SKM-1 treated with dmso at 0.1 percent for 144 hours (cell line): ENCODE results near the gene PTGR3.

Experiments used
- DNase-seq: peaks from one replicate; lab custom pipeline; 2025; ENCODE audit not compliant: unreplicated experiment; lab: John Stamatoyannopoulos, UW

Gene PTGR3

DNA sequence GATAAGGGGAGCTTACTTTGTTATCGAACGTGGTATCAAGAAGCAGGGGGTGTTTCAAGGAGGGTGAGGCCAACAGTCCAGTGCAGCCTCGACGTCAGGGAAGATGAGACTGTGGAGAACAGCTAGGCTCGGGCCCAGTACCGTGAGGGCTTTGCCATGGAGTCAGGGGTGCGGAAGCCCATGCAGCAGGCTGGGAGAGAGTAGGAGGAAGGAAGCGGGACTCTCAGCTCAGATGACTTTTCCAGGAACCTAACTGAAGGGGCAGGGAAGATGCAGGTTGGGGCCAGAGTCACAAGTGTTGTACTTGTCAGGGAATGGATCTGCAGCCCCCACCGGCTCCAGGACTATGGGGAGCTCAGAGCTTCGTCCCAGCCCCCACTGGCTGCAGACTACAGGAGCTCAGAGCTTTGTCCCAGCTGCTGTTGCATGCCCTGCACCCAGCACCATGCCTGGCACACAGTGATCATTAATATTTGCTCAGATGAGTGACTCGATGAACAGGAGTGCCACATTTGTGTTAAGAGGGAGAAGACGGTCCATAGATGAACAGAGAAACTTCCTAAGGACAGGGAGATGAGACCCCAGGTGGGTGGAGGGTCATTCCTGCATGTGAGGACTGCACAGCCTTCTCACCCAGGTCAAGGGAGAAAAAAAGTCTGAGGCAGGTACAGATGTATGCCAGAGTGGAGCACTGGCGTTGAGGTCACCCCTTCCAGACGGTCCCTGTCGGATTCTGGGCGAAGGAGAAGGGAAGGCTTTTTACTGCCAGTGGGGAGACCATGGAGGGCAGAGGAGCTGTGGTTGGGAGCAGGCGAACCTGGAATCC lies 36.4 kb downstream of the PTGR3 start:
- no peak for DNase-seq

DNA sequence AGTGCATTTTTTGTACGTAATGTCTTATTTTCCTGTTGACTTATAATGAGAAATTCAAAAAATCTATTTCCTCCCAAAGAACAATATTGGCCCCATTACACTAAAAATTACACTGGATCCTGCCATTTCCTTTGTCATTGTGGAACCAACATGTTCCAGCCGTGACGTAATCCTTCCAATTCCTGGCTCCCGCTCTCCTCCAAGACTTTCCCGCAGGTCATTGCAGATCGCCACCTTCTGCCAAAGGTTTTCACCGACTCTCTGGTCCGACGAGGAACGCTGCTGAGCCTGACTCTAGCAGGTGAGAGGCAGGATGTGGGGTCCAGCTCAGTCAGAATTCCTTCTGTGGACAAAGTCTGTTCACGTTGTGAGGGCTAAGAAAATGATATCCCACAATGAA lies 38.0 kb downstream of the PTGR3 start:
- no peak for DNase-seq

DNA sequence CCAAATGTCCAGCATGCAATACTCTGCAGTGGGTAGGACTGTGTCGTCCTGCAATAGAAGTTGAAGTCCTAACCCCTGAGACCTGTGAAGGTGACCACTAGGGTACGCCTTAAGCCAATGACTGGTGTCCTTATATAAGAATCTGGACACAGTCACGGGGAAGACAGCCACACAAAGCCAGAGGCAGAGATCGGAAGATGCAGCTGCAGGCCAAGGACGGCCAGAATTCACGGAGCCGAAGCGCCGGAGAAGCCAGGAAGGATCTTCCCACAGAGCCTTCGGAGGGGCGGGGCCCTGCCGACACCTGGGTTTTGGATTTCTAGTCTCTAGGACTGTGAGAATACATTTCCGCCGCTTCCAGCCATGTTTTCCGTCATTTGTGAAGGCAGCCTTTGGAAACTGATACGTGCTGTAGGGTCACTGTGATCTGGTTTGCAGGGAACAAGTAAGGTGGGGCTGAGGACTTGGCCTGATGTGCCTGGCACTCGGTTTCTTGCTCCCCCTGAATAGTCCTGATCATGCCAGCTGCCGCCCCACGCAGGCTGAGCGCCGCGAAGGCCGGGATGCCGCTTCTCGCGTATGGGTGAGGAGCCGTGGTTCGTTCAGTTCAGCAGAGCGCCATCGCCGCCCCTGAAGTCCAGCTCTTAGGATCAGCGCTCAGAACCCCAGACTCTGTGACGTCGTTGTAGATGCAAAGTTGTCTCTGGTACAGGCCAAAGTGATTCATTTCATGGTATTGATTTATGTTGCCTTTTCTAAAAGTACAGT lies 38.7 kb downstream of the PTGR3 start:
- no peak for DNase-seq

DNA sequence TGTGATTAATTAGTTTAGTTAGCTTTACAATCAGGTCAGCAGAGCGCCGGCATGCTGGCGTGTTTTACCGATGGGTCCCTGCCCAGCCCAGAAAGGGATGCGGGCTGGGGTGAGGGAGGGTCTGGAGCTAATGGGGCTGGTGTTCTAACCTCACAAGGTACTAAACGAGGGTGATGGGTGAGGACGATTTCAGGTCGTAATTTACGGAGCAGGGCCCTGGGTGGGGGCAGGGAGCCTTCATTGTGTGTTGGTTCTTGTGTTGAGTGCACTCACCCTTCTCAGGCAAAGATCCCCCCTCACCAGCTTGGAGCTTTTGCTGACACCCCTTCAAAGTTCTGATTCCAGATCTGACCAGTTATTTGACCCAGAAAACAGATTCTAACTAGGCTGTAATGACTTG lies 39.5 kb downstream of the PTGR3 start:
- no peak for DNase-seq

DNA sequence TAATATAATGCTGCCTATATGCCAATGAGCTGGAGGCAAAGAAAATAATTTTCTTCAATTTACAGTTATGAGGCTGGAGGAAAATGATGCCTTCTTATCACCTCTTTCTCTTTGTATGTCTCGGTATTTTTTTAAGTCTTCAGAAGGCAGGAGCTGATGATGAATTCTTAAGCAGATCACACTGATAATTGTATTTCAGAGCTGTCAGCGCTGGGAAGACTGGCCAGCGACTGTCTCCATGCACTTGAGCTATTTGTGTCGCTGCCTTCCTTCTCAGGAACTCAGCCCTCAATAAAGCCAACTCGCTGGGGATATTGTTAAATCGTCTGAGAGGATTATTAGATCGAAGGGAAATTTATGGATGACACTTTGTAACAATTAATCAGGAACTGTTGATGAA lies 40.3 kb downstream of the PTGR3 start:
- no peak for DNase-seq

DNA sequence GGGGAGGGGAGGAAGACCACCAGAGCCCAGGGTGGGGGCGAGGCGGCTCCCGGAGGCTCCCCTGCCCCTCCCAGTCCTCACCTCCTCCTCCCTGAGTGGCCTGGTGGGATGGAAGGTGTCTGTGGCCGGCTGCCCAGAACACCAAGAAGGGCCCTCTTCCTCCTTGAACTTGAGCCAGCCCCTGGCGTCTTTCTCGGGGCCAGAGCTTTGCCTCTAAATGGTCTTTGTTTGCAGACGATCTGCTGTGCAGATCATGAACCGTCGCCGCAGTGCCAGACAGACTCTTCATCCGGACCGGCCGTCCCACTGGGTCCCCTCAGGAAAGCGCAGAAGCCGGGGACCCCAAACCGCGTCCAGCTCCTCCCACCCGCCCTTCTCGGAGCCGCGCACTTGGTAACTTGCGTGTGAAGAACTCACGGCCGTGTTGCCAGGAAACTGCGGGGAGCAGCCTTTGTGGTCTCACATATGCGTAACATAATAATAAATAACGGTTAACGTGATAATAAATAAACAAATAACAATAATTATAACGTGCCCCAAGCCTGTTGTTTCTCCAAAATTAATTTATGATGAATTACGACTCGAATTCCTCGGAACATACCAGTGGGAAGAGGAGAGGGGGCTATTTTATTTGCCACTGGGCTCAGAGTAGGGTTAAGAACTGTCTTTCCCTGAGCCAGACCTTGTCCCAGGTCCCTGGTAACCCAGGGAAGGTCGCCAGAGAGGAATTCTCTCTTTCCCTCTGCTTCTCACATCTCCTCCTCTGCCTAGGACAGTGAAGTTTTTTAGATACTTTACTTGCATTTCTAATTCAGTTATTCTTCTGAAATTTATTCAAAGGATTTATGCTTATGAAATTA lies 41.0 kb downstream of the PTGR3 start:
- no peak for DNase-seq

DNA sequence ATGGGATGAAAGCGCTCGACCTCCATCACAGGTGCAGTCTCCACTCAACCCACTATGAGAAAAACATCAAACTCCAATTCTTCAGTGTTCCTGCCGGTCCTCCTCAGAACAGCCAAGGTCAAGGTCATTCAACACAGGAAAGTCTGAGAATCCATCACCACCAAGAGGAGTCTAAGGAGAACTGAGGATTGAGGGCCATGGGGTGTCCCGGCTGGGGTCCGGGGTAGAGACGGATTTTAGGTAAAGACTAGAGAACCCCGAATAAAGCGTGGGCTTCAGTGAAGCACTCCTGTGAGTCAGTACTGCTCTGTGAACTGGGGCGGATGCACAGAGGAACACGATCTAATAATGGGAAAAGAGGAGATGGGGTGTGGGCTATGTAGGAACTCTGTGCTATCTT lies 41.8 kb downstream of the PTGR3 start:
- no peak for DNase-seq

DNA sequence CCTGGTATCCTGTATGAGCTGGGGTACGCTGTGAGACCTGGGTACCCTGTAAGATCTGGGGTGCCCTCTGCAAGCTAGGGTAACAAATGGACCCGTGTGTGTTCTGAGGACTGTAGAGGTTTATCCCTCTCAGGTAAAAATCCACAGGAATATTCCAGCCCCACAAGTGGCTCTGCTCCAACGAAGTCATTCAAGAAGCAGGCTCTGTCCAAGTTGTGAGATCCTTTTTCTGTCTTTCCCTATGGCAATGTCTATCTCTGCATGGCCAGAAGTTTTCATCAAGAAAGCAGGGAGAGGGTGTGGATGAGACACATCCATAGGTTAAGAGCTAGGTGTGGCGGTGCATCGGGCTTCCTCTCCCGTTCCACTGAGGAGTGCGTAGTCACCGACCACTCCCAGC lies 43.0 kb downstream of the PTGR3 start:
- DNase-seq, result no peak

DNA sequence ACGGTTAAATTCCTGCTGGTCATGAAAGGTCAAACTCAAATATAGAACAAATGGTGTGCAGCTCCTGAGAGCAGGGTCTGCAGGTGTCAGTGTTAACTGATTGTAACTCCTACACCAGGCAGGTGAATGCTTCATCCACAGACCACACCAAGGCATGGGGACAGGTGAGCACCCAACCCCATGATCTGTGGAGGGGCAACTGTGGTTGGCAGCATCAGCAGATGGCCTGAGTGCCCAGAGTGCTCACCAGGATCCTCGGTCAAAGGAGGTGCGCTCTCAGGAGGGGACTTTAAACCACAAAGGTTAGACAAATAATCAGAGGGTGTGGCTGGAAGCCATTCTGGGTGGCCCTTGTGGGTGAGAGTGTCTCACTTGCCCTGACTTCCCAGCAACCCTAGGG lies 44.5 kb downstream of the PTGR3 start:
- DNase-seq, result no peak

DNA sequence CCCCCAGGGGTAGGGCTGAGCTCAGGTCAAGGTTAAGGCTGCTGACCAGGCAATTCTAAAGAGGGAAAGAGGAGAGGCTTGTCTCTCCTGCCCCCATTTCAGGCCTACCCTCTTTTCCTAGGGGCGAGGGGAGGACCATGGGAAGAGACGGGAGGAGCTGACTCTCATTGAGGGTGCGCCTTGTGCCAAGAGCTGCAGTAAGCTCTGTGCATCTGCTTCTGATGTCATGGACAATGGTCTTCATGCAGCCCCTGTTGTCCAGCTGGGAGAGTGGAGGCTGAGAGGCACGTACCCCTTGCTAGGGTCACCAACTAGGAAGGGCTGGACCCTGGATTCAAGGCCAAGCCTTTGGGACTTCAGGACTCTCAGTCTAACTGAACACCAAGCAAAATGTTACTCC lies 45.2 kb downstream of the PTGR3 start:
- DNase-seq, result no peak

DNA sequence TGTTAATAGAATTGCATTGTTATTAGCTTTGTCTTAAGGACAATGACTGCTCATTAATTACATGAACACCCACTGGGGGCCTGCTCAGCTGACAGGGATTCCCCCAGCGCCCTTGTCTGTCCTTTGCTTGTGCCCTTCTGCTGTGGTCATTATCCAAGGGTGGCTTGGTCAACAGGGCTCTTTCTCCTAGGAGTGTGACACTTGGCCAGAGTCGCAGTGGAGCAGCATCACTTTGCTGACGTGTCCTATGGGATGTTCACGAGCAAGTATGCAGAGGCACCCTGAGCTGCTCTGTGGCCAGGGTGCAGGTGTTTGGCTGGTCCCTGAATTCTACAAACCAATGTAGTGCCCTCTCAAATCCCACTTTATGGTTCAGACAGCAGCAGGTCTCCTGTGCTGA lies 46.0 kb downstream of the PTGR3 start:
- no peak for DNase-seq

DNA sequence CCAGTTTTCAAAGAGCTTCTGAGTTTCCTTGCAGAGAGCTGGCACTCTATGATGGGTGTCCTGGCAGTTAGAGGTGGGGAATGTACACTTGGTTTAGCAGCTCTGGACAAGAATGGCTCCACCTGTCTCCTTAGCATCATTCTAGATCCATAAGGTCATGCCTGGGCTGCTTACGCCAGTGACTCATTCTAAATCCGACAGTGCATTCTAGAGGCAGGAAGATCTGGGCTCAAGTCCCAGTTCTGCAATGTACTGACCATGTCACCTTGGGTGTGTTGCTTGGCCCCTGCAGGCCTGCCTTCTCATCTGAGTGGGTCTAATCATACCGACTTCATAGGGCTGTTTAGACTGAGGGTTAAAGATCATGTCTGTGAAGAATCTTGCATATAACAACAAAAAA lies 46.5 kb downstream of the PTGR3 start:
- DNase-seq, result no peak

DNA sequence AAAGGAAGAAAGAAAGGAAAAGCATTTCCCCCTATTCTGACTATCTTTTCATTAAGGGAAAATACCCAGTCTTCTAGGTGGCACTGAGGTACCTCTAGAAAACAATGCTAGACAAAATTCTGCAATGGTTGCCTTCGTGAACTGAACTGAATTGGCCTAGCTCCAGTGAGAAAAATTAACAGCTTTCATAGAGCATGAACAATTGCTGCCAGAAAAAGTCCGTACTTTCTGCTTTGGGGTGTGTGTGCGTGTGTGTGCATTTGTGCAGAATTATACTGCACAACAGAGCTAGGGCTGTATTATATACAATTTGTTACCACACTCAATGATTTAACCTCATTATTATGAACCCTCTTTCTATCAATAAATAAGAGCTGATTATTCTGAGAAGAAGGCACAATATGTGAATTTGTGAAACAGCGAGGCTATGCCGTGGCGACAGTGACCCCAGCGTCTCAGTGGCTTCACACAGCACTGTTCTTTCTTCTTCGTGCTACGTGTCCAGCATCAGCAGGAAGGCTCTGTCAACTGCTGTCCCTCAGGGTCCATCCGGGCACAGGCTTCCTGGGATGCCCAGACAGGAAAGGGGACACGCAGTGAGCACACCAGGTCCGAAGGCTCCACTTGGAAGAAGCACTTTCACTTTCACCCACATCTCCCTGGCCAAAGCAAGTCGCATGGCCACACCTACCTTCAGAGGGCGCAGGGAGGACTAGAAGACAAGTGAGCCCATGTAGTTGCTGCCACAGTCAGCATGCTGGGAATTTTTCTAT lies 47.5 kb downstream of the PTGR3 start:
- DNase-seq, result peak; percentile 43

DNA sequence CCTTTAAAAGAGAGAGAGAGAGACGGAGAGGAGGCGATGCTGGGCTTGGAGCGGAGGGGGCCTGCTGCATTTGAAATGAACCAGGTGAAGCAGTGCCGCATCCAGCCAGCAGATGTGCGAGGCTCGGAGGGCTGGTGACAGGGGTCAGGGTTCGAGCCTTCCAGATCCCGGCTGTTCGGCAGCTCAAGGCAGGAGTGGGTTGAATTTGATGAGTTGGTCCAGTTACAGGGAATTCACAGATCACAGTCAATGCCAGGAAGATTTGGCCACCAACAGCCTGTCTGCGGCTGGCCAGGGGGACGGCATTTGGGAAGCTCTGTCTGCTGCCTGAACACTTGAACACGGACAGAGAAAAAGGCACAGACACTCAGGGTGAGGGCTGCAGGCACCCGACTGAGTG lies 48.6 kb downstream of the PTGR3 start:
- no peak for DNase-seq

DNA sequence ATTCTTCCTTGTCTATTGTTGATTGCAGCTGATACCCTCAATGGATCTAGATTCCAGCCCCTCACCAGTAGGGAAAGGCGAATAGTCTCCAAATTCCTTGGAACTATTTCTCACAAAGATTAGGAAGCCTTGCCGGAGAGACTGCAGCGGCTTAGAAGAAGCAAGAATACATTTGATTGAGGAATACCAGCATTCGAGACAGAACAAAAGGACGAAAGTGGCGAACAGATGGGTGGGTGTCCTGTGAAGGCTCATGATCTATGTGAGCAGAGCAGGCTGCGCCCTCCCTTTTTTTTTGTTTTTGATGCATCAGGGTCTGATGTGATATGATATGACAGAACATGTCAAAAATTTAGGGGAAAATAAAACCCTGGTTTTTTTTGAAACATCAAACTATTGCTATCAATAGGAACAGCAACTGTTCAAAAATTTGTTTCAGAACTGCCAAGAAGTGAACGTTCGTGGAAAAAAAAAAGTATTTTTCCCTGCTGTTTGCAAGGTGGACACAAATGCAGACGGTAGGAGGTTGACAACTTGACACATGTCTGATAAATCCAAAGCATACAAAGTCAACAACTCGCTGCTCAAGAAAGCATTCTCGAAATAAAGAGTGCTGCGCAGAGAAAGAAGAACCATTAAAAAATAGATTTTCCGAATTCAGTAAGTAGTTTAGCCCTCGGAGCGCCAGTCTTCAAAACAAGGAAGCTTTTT lies 49.1 kb downstream of the PTGR3 start:
- DNase-seq, result no peak

DNA sequence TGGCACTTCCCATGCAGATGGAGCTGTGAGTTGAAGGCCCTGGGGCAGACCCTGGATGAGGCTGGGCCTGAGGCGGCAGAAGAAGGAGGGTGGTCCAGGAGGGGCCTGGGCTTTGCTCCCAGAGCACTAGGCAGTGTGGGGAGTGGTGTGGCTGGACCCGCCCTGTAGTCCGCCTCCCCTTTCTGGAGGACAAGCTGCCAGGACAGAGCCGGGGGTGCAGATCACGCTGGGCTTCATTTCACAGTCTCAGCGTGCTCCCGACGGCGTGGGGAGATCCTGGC lies 49.8 kb downstream of the PTGR3 start:
- no peak for DNase-seq
